AG04450 (cell line): ENCODE results near the gene WDFY4. TPM values are rescaled to one million over a fixed set of nuclear protein-coding genes. Genes with fewer than 3 reads are reported as not detected.

ENCODE experiments used
- CTCF ChIA-PET: fragments of 300-600, 350-600 bp; formaldehyde crosslinking; extraction: SDS; loops from one replicate; lab custom pipeline; 2022; ENCODE audit warnings: antibody characterized with exemption, inconsistent platforms; lab: Charles Lee
- POLR2A ChIA-PET: fragments of 350-600 bp; formaldehyde crosslinking; extraction: SDS; loops from one replicate; lab custom pipeline; 2021; ENCODE audit warnings: antibody characterized with exemption, inconsistent platforms; lab: Yijun Ruan, JAX
- DNase-seq: peaks from one replicate; pipeline ENCODE4 v3.0.0-alpha.2; 2011; ENCODE audit warnings: low read depth, low spot score
- H3K27ac ChIP-seq: one replicate; pipeline ENCODE4 v1.5.1; 2012; ENCODE audit warnings: low read depth, low read length, control low read depth
- H3K27me3 ChIP-seq: one replicate; pipeline ENCODE4 v1.6.0; 2012; ENCODE audit warnings: low read length; ENCODE audit not compliant: control insufficient read depth, insufficient read depth
- H3K4me3 ChIP-seq: 2 replicates; pipeline ENCODE4 v1.5.1; 2011; ENCODE audit warnings: mild to moderate bottlenecking, low read depth, low read length, control low read depth
- H3K9me3 ChIP-seq: 2 replicates; pipeline ENCODE4 v1.5.1; 2012; ENCODE audit warnings: low read length; ENCODE audit not compliant: control insufficient read depth, insufficient read depth
- polyA plus RNA-seq: library from polyadenylated mRNA; depleted of rRNA; stranded (reverse); fragments of >200 nt; gene quantifications from 2 replicates; pipeline ENCODE4 v1.2.3, GENCODE V29; 2011
- TF ChIP-seq, protein P1 (sequence below): IDR thresholded peaks from 2 replicates; pipeline ENCODE4 v1.5.1; 2011; ENCODE audit warnings: low read depth, low read length, control low read depth, inconsistent platforms

WDFY4 gene
- polyA plus RNA-seq, 1 experiment: not detected

DNA sequence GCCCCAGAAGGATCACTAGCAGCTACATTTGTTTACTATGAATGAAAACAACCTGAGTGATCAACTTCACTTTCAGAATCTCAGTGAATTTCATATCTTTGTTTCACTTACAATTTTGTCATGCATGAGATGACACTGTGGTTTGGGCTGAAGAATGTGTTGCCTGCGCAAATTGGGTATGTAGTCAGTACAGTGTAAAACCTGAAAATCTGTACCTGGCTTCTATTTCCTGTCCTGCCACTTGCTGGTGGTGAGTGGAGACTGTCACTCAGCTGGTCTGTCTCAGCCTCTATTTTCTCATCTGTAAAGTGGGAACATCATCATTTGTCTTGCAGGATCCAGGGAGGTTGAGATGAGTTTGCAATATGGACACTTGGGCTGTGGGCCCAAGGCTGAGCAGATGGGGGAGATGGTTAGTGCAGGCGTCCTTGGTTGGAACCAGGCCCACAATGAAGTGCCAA lies 118.0 kb downstream of the WDFY4 start:
- H3K9me3 ChIP-seq: no peaks in the 10 kb centered on the region
- ChIA-PET CTCF (no interaction called here), POLR2A (no interaction called here)
- DNase-seq: no peak
- H3K27me3 ChIP-seq: peaks cover 7% of the 10 kb centered on the region
- H3K4me3 ChIP-seq: no peak overlapping the region
- TF ChIP-seq, protein P1, sequence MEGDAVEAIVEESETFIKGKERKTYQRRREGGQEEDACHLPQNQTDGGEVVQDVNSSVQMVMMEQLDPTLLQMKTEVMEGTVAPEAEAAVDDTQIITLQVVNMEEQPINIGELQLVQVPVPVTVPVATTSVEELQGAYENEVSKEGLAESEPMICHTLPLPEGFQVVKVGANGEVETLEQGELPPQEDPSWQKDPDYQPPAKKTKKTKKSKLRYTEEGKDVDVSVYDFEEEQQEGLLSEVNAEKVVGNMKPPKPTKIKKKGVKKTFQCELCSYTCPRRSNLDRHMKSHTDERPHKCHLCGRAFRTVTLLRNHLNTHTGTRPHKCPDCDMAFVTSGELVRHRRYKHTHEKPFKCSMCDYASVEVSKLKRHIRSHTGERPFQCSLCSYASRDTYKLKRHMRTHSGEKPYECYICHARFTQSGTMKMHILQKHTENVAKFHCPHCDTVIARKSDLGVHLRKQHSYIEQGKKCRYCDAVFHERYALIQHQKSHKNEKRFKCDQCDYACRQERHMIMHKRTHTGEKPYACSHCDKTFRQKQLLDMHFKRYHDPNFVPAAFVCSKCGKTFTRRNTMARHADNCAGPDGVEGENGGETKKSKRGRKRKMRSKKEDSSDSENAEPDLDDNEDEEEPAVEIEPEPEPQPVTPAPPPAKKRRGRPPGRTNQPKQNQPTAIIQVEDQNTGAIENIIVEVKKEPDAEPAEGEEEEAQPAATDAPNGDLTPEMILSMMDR: no peak
- no peak overlapping the region for H3K27ac ChIP-seq

DNA sequence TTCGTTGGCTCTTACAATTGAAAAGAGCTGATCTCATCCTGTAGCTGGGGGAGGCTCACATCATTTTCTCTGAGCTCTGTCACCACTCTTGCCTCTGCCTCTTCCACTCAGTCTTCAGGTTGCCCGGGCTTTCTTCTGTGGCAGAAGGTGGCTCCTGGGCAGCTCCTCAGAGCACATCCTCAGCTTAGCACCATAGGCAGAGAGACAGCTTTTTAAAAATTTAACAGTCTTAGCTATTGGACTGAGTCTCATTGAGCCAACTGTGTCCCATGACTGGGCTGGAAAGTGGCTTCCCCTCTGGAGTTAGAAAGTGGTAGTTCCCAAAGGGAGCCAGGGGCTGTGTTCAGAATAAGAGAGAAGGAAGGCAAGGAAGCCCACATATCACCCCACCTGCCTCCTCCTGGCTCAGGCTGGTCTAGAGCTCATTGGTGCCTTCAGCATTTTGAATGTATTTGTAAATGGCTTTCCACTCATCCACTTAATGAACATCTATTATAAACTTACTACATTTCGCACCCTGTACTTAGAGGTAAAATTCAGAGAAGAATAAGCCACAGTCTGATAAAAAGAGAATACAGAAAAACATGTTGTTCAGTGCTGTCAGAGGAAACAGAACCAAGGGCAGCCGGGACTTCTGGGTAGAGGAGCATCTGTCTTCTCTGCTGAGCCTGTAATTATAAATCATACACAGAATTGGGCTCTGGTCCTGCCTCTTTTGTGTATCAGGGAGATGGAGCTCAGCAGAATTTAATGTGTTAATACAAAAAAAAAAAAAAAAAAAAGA lies 119.3 kb downstream of the WDFY4 start:
- ChIA-PET POLR2A (no interaction called here), CTCF (no interaction called here)

DNA sequence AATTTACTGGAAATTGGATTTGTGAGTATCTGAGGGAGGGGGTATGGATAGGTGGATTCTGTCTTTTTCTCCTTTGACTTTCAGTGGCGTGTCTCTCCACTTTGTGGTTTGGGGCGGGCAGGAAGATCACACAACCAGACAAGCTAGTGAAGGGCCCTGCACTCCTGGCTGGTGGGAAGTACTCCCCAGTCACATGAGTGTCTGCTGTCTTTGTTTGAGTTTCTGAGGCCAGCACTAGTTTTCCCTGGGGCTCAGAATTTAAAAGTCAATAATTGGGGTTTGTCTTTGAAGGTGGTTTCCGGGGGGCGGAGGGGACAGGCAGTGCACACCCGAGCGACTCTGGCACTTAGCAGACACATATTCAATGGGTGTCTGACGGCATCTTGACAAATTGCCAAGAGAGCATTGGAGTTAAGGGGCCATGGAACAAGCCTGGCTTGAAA lies 120.1 kb downstream of the WDFY4 start:
- Histone ChIP-seq H3K4me3 (no peak overlapping the region), H3K27ac (no peak overlapping the region), H3K9me3 (no peaks in the 10 kb centered on the region), H3K27me3 (peaks cover 7% of the 10 kb centered on the region)
- DNase-seq: no peak
- ChIA-PET POLR2A (no interaction called here), CTCF (no interaction called here)
- TF ChIP-seq, protein P1: no peak

More for the DNA sequence above, 119.3 kb downstream of the WDFY4 start:
- no peak for DNase-seq
- H3K4me3 ChIP-seq: no peak overlapping the region
- no peaks in the 10 kb centered on the region for H3K9me3 ChIP-seq
- no peak overlapping the region for H3K27ac ChIP-seq
- TF ChIP-seq, protein P1: no peak
- H3K27me3 ChIP-seq: peaks cover 7% of the 10 kb centered on the region

DNA sequence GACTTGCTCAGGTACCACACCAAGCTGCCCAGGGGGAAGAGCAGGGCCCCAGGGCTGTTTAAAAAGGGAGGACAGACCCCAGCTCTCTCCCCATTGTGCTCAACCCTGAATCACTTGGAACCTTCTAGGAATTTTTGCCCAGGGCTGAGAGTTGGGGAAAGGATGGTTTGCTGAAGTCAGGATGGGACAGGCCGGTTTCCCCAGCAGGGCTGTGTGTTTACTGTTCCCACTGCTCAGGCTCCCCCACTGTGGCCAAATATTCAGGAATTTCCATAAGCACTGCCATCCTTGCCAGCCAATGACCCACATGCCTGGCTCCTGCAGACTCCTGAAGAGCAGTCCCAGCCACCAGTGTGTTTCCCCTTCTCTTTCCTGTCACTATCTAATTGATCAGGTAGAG lies 120.7 kb downstream of the WDFY4 start:
- Histone ChIP-seq H3K27me3 (peaks cover 7% of the 10 kb centered on the region), H3K9me3 (no peaks in the 10 kb centered on the region), H3K27ac (no peak overlapping the region), H3K4me3 (no peak overlapping the region)
- TF ChIP-seq, protein P1: no peak
- no peak for DNase-seq
- CTCF ChIA-PET: no interaction called here
- POLR2A ChIA-PET: no interaction called here

DNA sequence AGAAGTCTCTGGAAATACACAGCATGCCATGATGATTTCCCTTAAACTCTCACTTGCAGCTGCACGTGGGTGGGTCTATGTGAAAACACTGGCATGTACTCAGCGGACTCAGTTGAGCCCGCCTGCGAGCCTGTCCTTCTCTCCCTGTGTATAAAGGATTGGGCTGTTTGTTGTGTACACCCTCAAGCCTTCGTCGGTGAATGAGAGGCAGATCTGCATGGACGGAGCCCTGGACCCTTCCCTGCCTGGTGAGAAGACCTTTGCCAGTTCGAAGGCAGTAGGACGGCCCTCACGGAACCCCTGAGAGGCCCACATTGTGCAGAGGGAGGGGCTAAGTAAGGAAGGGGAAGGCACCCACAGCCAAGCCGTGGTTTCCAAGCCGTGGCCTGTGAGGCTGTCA lies 121.2 kb downstream of the WDFY4 start:
- H3K4me3 ChIP-seq: no peak overlapping the region
- CTCF ChIA-PET: no interaction called here
- POLR2A ChIA-PET: no interaction called here
- TF ChIP-seq, protein P1: no peak
- no peak overlapping the region for H3K27ac ChIP-seq
- no peak for DNase-seq
- peaks cover 7% of the 10 kb centered on the region for H3K27me3 ChIP-seq
- no peaks in the 10 kb centered on the region for H3K9me3 ChIP-seq
